ENCODE results near the gene FOXK1.
"Not testable (repeated sequence)": the region's sequence is repeated elsewhere in the genome, so short reads cannot be mapped to it uniquely, and the experiment has no call there.

Gene FOXK1

GRCh38 chr7:4665661-4666060 lies 16.4 kb upstream of the FOXK1 start:
- in situ Hi-C loops (cut with MboI; ENCODE audit: low sequenced_read_pairs), result no loop called here

DNA sequence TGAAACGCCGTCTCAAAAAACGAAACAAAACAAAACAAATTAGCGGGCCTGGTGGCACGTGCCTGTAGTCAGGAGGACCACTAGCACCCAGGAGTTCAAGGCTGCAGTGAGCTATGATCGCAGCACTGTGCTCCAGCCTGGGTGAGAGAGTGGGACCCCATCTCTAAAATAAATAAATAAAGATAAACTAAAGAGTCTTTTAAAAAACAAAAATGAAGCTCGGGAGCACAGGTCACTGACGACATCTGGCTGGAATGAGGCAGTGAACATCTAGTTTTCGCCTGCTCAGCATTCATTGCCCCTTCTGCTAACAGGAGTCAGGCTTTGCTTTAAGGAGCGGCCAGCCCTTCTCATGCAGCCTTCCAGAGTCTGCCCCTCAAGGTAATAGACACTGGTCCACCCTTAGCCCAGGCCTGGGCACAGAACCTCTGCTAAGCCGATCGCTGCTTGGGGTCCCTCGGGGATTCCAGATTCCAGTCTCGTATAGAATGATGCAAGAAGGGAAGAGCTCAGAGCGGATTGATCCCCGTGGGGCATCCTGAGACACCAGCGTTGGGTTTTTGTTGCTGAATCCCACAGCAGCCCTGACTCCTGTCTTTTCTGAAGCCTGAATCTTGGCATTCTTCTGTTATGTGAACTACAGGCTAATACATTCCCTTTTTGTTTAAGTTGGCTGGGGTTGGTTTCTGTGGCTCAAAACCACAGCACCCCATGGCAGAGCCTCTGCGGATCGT lies 14.2 kb upstream of the FOXK1 start:
- in situ Hi-C loops (cut with MboI; ENCODE audit: low sequenced_read_pairs), result no loop called here

DNA sequence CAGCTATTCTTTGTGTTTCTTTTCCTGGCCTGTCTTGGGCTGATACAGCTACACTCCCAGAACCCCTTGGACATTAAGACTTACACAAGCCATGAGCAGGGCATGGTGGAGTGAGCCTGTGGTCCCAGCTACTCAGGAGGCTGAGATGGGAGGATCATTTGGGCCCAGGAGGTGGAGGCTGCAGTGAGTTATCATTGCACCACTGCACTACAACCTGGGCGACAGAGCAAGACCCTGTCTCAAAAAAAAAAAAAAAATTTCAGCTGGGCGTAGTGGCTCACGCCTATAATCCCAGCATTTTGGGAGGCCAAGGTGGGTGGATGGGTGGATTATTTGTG lies 13.6 kb upstream of the FOXK1 start:
- in situ Hi-C loops (cut with MboI; ENCODE audit: low sequenced_read_pairs), result no loop called here

DNA sequence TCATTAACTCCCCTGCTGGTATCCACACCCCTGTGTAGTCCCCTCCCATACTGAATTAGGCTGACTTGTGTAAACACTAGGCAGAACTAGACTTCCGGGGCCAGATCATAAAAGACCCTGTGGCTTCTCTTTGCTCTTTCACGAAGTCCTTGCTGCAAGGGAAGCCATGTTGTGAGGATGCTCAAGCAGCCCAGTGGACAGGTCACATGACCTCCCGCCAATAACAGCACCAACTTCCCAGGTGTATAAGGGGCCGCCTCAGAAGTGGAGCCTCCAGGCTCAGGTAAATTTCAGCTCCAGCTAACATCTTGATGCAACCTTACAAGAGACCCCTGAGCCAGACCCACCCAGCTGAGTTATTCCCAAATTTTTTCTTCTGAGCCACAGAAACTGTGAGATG lies 11.3 kb upstream of the FOXK1 start:
- in situ Hi-C loops (cut with MboI; ENCODE audit: low sequenced_read_pairs), result no loop called here

DNA sequence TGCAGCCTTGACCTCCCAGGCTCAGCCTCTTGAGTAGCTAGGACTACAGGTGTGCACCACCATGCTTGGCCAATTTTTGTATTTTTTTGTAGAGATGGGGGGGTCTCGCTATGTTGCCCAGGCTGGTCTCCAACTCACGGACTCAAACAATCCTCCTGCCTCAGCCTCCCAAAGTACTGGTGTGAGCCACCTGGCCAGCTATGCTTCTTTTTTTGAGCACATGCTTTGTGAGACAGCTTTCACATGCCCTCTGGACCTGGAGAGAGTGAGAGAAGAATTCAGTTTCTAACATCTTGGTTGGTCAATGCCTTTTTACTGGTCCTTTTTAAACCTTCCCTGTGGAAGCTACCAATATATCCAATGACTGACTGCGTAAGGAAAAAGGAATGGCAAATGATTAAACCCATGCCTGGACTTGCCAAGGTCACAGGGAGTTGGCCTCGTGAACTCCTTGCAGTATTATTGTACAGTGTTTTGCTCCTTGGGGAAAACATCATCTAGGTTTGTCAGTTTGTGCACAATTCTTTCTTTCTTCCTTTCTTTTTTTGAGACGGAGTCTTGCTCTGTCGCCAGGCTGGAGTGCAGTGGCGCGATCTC lies 6.2 kb upstream of the FOXK1 start:
- in situ Hi-C loops (cut with MboI; ENCODE audit: low sequenced_read_pairs), result no loop called here

- in situ Hi-C loops (cut with MboI; ENCODE audit: low sequenced_read_pairs), result not testable (repeated sequence)
Measured at GRCh38 chr7:4677518-4677917, 4.6 kb upstream of the FOXK1 start.

DNA sequence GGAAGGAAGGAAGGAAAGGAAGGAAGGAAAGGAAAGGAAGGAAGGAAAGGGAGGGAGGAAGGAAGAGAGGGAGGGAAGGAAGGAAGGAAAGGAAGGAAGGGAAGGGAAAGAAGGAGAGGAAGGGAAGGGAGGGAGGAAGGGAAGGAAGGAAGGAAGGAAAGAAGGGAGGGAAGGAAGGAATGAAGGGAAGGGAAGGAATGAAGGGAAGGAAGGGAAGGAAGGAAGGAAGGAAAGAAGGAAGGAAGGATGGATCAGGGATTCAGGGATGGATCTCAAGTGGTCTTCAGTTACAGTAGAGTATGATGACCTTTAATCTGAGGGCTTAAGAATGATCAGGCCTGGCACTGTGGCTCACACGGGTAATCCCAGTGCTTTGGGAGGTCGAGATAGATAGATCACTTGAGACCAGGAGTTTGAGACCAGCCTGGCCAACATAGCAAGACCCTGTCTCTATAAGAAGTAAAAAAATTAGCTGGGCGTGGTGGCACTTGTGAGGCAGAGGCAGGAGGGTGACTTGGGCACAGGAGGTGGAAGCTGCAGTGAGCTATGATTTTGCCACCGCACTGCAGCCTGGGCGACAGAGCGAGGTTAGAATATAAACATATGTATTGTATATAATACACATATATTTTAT lies 760 bp upstream of the FOXK1 start:
- in situ Hi-C loops (cut with MboI; ENCODE audit: low sequenced_read_pairs), result no loop called here

DNA sequence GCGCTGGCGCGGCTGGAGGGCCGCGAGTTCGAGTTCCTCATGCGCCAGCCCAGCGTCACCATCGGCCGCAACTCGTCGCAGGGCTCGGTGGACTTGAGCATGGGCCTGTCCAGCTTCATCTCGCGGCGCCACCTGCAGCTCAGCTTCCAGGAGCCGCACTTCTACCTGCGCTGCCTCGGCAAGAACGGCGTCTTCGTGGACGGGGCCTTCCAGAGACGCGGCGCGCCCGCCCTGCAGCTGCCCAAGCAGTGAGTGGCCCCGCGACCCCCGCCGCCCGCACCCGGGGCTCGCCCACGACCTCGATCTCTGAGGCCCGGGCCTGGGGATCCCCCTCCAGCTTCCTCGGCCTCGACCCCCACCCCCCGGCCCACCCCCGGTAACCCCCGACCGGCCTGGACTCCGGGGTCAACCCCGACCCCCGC lies 537 bp downstream of the FOXK1 start:
- in situ Hi-C loops (cut with MboI; ENCODE audit: low sequenced_read_pairs), result no loop called here

DNA sequence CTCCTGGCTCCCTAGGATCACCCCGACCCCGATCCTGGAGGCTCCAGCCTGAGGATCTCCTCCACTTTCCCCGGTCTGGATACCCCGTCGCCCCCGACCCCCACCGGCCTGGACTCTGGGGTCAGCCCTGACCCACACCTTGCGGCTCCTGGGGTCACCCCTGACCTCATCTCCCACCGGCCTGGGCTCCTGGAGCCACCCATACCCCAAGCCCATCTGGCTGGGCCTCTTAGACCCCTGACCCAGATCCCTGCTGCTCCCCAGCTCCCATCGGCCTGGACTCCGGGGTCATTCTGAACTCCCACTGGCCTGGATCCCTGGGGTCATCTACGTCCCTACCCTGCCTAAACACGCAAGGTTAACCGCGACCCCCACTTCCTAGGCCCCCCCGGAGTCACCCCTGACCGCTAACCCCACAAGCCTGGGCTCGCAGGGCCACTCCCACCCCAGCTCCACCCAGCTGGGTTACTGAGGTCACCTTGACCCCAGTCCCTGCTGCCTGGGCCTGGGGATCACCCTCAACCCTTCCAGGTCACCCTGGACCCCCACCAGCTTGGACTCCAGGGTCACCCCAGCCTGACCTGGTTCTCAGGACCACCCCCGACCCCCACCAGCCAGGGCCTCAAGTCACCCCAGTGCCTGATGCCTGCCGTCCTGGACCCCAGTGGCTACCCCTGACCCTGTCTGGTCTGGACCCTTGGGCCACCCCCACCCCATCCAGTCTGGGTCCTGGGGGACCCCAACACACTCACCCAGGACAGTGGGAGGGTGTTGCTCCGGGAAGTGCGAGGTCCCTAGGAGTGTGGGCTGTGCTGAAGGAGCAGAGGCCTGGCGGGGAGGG lies 1.2 kb downstream of the FOXK1 start:
- in situ Hi-C loops (cut with MboI; ENCODE audit: low sequenced_read_pairs), result no loop called here

- in situ Hi-C loops (cut with MboI; ENCODE audit: low sequenced_read_pairs), result no loop called here
Measured at GRCh38 chr7:4683884-4684565, 1.9 kb downstream of the FOXK1 start.

DNA sequence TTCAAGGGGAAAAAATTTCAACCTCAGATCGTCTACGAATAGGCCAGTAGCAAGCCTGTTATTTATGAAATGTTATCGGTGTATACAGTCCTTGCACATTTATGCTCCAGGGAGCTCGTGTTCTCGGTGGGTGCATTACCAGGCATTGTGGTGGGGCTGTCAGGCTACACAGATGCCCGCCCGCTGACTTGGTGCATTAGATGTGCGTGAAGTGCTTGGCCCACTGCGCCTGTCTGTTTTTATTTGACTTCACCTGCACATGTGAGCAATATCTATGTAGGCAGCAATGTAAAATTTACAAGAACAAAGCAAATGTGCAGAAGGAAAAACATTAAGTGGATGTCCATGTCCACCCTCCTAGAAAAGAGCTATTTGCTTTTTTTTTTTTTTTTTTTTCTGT lies 2.8 kb downstream of the FOXK1 start:
- in situ Hi-C loops (cut with MboI; ENCODE audit: low sequenced_read_pairs), result no loop called here

DNA sequence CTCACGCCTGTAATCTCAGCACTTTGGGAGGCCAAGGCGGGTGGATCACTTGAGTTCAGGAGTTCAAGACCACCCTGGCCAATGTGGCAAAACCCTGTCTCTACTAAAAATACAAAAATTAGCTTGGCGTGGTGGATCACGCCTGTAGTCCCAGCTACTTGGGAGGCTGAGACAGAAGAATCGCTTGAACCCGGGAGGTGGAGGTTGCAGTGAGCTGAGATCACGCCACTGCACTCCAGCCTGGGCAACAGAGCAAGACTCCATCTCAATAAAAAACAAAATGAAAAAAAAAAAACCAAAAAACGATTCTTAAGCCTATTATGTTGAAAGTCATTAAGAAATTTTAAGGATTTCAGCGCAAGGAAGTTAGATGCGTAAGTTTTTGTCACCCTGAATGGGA lies 3.6 kb downstream of the FOXK1 start:
- in situ Hi-C loops (cut with MboI; ENCODE audit: low sequenced_read_pairs), result not testable (repeated sequence)

- in situ Hi-C loops (cut with MboI; ENCODE audit: low sequenced_read_pairs), result no loop called here
Measured at GRCh38 chr7:4687956-4688355, 5.9 kb downstream of the FOXK1 start.

DNA sequence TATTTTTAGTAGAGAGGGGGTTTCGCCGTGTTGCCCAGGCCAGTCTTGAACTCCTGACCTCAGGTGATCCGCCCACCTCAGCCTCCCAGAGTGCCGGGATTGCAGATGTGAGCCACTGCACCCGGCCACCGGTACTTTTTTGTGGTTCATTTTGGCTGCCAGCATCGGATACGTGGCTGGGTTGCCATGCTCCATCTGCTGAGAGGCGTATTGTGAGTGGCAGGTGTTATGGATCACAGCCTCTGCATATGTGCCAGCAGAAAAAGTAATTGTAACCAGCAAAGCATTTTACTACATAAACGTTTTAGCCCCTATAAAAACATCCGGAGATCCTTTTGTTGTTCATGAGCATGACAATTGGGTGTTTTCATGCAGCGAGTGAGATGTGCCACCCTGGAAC lies 7.1 kb downstream of the FOXK1 start:
- in situ Hi-C loops (cut with MboI; ENCODE audit: low sequenced_read_pairs), result no loop called here

- in situ Hi-C loops (cut with MboI; ENCODE audit: low sequenced_read_pairs), result no loop called here
Measured at GRCh38 chr7:4689668-4690067, 7.6 kb downstream of the FOXK1 start.

DNA sequence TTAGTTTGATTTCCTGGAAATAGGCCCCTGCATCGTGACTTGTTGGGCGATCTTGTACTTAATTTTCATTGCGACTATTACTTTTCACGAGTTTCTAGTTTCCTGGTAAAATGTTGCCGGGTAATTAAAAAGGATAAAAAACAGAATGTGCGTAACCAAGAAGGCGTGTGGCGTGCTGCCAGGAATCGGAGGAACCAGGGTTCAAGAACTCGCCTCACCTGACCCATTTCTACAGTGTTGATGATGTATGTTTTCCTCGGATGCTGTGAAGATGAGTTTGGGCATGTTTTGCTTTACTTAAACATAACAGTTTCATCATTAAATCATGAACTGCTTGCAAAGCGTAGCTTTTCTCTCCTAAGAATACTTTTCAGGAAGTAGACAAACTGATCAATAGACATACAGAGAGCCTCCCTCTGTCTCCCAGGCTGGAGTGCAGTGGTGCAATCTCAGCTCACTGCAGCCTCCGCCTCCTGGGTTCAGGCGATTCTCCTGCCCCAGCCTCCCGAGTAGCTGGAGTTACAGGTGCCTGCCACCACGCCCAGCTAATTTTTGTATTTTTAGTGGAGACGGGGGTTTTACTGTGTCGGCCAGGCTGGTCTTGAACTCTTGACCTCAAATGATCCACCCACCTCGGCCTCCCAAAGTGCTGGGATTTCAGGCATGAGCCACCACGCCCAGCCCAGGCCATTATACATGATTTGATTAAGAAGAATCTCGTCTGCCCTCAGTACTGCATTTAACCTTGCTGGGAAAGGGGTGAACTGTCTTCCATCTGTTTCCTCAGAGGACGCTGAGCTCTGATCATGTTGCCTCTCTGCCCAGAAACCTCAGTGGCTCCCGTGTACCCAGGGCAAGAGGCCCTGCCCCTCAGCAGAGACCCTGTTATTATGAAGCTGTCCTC lies 9.1 kb downstream of the FOXK1 start:
- in situ Hi-C loops (cut with MboI; ENCODE audit: low sequenced_read_pairs), result no loop called here

DNA sequence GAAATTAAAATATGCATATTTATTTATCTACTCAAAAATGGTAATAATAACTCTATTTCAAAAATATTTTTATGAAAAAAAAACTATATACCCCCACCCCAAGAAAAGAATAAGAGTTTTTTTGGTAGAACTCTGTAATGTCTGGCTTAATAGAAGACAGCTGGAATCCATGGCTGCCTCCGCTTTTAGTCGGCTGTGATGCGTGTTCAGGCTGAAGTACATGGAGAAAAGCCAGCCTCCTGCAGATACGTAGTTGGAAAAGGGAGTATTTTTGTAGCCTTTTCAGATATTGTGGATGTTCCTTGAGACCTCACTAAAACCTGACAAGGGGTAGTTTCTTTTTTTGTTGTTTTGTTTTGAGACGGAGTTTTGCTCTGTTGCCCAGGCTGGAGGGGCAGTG lies 10.0 kb downstream of the FOXK1 start:
- in situ Hi-C loops (cut with MboI; ENCODE audit: low sequenced_read_pairs), result no loop called here

DNA sequence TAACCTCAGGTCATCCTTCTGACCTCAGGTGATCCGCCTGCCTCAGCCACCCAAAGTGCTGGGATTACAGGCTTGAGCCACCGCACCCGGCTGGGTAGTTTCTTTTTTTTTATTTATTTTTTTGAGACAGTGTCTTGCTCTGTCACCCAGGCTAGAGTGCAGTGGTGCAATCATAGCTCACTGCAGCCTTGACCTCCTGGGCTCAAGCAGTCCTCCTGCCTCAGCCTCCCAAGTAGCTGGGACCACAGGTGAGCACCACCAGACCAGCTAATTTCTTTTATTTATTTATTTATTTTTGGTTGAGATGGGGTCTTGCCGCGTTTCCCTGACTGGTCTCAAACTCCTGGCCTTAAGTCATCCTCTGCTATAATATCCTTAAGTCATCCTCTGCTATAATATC lies 10.5 kb downstream of the FOXK1 start:
- in situ Hi-C loops (cut with MboI; ENCODE audit: low sequenced_read_pairs), result not testable (repeated sequence)

GRCh38 chr7:4693152-4693551 lies 11.1 kb downstream of the FOXK1 start:
- in situ Hi-C loops (cut with MboI; ENCODE audit: low sequenced_read_pairs), result no loop called here

DNA sequence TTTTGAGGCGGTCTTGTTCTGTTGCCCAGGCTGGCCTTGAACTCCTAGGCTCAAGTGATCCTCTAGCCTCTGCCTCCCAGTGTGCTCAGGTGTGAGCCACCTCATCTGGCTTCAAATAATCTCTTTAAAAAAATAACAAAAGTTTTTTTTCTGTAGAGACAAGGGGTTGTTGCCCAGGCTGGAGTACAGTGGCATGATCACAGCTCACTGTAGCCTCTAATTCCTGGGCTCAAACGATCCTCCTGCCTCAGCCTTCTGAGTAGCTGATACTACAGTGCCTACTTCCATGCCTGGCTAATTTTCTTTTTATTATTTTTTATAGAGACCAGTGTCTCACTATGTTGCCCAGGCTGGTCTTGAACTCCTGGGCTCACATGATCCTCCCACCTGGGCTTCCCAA lies 11.7 kb downstream of the FOXK1 start:
- in situ Hi-C loops (cut with MboI; ENCODE audit: low sequenced_read_pairs), result no loop called here
